CD4-positive, alpha-beta T cell treated with Interleukin-2 at 100 ng/mL for 4 hours (primary cell): ENCODE measurements around the gene PLCB3.

ENCODE experiments used
- DNase-seq: peaks from one replicate; pipeline ENCODE4 v3.0.0-alpha.2; 2020; ENCODE audit warnings: low spot score

PLCB3 gene

DNA sequence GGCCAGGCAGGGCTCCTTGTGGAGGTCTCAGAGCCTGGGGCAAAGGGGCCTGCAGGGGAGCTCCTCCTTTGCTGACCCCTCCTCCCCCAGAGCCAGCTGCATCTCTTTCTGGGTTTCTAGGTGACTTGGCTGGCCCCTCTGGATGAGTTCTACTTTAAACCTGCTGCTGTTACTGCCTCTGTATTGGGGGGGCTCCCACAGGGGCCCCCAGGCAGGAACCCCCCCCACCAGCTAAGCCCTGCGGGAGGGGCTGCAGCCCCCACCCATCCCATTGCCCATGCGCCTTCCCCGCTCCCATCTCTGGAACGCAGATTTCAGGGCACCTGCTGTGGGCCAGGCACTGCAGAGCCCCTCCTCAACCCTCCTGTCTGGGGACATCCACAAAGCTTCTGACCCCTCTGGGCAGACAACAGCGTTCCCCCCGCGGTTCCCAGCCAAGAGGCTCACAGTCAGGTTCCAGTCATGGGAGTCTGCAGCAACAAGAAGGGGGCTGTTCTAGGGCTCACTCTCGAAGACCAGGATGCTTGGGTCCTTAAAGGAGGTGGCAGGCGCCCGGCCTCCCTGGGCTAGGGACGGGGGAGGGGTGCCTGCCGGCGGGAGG lies 815 bp upstream of the PLCB3 start:
- DNase-seq: no peak

DNA sequence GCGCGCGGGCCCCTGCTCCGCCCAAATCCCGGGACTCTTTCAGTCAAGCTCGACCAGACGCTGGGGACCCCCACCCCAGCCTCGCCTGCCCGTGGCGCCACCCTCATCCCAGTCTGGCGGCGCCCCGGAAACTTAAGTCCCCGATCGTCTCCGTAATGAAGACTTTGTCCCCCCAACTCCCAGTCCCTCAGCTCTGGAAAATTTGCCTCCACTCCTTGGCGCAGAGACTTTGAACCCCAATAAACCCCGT lies 348 bp downstream of the PLCB3 start:
- DNase-seq: no peak

DNA sequence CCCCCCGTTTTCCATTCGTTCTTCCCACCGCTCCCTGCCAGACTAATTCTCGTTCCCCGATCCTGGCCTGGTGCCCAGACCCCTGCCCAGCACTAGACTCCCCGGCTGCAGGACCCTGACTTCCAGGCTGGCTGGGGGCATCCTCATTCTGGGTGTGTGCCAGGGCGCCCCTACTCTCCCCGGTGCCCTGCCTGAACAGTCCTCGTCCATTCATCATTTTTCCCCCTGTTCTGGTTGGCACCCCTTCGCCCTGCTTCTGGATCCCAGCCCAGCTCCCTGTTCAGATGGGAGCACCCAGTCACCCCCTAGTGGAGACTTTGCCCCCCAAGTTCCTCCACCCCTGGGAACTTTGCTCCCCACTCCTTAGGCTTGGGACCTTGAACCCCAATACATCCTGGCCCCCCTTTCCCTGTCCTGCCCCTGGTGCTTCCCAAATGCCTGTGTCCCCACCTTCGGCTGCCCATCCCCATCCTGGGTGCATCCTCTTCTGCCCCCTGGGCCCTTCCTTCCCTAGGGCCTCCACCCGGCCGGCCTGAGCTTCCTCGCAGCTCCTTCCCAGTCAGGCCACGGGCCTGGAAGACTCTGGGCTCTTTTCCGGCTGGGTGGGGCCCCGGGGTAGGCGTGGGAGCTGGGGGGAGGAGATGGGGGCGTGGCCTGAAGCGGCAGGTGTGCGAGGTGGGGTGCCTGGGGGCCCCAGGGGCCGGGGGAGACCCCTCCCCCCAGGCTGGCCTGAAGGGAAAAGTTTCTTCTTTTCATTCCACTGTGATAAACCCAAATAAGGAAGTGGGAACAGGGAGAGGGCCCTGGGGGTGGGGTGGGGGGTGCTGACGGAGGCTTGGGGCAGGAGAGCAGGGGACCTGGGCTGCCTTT lies 908 bp downstream of the PLCB3 start:
- DNase-seq: no peak

DNA sequence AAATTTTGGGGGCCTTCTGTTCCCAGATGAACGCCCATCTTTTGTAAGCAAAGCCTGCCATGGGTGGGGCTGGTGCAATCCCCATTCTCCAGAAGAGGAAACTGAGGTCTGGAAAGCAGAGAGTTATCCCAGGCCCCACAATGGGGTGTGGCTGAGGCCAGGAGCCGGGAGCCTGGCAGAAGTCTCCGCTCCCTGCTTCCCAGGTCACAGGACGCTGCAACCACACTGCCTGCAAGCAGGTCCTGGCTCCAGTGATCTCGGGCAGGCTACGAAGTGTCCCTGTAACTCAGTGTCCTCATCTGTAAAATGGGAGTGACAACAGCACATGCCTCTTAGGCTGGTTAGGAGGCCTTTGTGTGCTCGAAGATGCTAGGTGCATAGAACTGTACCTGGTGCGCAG lies 1.7 kb downstream of the PLCB3 start:
- DNase-seq: no peak

DNA sequence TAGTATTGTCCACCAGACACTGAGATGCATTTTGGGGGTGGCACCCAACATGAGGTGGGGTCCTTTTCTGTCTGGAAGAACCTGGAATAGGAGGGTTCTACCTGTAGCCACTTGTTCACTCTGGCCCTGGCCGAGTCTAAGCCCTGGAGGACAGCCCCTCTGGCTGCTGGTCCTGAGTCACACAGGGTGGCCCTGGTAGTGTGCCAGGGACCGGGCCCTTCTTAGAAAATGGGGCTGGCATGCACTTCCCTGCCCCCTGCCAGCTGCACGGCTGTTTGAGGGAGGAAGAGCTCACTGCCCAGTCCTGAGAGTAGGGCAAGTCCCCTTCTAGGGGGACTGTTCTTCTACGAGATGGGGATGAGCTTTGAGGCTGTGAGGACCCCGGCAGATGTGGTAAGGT lies 2.2 kb downstream of the PLCB3 start:
- DNase-seq: no peak

DNA sequence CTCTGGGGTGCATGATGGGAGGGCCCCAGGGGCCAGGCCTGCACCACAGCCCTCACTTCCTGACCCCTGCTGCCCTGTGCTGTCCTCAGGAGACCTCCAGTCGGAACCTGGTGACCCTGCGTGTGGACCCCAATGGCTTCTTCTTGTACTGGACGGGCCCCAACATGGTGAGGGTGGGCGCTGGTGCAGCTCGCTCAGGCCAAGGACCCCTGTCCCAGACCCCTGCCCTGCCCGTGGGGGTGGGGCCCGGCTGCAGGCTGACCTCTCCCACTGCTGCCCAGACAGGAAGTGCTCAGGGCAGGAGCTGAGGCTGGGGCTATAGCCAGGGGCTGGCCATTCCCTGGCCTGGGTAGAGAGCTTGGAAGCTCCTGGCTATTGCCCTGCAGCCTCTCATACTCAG lies 3.0 kb downstream of the PLCB3 start:
- no peak for DNase-seq

DNA sequence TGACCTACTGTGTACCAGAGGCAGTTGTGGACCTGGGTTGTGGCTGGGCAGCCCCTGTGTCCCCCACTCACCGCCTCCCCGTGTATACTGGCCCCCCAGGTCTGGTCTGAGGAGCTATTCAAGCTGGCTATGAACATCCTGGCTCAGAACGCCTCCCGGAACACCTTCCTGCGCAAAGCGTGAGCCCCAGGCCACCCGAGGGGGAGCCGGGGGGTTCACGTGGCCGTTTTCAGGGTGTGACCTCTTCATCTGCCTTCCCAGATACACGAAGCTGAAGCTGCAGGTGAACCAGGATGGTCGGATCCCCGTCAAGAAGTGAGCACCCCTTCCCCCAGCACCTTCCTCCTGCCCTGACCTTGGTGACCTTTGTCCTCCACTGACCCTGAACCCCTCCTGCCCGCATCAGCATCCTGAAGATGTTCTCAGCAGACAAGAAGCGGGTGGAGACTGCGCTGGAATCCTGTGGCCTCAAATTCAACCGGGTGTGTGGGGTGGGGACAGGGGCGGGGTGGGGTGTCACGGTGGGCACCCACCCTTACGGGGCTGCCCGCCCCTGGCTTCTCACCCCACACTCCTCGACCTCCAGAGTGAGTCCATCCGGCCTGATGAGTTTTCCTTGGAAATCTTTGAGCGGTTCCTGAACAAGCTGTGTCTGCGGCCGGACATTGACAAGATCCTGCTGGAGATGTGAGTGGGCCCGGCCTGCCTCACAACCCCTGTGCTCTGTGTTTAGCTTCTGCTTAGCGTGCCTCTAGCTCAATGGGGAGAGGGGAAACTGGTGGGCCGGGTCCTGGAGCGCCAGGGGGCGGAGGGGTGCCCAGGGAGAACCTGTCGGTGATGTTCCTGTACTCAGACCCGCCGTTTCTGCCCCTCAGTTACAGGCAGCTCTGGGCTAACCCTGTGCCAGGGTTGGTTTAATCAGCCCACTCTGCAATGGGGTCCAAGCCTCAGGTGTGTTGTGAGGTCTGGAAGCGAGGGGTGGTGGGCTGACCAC lies 4.1 kb downstream of the PLCB3 start:
- no peak for DNase-seq

DNA sequence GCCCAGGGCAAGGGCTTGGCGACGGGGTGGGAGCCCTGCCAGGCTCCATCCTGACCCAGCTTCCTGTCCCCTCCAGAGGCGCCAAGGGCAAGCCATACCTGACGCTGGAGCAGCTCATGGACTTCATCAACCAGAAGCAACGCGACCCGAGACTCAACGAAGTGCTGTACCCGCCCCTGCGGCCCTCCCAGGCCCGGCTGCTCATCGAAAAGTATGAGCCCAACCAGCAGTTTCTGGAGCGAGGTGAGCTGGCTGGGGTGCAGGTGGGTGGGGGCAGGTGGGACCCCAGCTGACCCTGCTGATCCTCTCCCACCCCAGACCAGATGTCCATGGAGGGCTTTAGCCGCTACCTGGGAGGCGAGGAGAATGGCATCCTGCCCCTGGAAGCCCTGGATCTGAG lies 5.0 kb downstream of the PLCB3 start:
- DNase-seq: no peak

DNA sequence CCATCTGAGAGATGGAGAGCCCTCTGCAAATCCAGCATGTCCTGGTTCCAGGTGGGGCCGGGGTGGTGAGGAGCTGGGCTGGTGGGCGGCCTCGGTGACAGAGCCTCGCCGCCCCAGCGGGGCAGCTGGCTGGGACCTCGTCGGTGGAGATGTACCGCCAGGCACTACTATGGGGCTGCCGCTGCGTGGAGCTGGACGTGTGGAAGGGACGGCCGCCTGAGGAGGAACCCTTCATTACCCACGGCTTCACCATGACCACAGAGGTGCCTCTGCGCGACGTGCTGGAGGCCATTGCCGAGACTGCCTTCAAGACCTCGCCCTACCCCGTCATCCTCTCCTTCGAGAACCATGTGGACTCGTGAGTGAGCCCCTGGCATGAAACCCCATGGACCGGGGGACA lies 7.0 kb downstream of the PLCB3 start:
- DNase-seq: no peak

DNA sequence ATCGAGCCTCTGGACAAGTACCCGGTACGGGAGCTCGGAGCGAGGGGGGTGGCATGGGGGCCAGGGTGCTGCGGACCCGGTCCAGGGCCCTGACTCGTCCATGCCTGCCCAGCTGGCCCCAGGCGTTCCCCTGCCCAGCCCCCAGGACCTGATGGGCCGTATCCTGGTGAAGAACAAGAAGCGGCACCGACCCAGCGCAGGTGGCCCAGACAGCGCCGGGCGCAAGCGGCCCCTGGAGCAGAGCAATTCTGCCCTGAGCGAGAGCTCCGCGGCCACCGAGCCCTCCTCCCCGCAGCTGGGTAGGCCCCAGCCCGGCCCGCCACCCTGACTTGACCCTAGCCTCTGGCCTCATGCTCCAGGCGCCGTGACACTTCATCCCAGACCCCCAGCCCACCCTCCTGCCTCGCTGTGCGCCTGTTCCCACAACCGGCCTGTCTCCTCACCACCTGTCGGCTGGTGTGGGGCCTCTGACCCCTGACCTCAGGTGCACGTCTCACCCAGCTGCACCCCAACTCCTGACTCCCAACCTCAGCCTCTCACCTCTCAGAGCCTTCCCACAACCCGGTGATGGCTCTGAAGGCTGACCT lies 7.7 kb downstream of the PLCB3 start:
- DNase-seq: no peak

DNA sequence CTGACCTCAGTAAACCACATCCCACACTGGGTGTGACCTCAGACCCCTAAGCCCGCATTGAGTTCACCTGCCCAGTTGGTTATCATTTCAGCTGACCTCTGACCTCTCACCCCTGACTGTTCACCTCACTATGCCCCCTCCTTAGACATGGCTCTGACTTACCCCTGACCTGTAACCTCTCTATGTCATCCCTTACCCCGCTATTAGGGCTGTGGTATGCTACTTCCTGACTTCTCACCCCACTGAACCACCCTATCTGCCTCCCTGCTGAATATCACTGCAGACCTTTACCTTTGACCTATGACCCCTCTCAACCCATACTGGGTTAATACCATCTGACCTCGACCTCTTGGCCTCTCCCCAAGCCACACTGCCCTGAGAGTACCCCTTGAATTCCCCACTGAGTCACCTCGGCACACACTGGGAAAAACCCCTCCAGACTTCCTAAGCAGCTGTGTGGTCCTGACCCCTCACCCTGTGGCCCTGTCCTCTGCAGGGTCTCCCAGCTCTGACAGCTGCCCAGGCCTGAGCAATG lies 8.3 kb downstream of the PLCB3 start:
- DNase-seq: no peak

DNA sequence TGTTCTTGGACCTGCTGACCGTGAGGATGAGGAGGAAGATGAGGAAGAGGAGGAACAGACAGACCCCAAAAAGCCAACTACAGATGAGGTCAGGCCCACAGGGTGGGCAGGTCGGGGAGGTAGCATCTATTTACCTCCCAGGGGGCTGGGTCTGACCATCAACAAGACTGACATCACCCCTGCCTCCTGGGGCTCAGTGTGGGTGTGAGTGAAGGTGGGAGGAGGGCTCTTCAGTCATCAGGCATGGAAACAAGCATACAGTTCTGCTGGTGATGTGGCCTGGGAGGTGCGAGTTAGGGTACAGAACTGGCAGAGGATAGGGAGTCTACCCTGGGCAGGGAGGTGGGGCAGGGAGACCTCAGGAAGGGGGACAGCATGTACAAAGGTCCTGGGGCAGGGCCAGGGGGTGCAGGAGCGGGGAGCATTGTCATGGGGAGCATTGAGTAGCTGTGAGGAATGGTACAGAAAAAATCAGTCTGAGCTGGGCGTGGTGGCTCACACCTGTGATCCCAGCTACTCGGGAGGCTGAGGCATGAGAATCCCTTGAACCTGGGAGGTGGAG lies 8.9 kb downstream of the PLCB3 start:
- DNase-seq: no peak

DNA sequence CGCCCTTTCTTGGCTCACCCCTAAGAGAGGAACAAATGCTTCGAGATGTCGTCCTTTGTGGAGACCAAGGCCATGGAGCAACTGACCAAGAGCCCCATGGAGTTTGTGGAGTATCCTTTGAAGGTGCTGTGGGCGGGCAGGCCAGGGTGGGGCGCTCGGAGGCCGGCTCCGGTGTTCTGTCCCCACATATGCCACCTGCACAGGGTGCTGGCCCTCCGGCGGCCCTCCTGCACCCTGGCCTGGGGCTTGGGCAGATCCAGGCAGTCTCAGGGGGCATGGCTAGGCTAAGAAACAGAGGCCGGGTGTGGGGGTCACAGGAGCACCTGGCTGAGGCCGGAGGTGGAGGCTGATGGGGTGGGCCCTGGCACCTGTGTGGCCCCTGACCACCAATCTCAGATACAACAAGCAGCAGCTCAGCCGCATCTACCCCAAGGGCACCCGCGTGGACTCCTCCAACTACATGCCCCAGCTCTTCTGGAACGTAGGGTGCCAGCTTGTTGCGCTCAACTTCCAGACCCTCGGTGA lies 10.3 kb downstream of the PLCB3 start:
- DNase-seq: no peak

DNA sequence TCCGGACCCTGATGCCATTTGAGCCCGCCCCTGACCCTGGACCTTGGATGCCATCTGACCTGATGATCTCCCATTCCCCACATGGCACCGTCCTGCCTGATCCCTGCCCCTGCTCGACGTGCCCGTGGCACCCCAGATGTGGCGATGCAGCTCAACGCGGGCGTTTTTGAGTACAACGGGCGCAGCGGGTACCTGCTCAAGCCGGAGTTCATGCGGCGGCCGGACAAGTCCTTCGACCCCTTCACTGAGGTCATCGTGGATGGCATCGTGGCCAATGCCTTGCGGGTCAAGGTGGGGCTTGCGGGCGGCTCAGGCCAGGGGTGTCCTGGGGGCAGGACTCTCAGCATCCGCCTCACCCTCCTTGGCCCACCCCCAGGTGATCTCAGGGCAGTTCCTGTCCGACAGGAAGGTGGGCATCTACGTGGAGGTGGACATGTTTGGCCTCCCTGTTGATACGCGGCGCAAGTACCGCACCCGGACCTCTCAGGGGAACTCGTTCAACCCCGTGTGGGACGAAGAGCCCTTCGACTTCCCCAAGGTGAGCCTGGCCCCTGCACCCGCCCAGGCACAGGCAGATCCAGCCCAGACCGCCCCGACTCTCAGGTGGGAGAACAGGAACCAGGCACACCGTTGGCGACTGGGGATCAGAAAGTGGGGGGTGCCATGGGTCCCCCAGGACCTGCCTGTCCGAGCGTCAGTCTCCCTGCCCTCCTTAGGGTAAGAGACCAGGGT lies 11.1 kb downstream of the PLCB3 start:
- DNase-seq: no peak

DNA sequence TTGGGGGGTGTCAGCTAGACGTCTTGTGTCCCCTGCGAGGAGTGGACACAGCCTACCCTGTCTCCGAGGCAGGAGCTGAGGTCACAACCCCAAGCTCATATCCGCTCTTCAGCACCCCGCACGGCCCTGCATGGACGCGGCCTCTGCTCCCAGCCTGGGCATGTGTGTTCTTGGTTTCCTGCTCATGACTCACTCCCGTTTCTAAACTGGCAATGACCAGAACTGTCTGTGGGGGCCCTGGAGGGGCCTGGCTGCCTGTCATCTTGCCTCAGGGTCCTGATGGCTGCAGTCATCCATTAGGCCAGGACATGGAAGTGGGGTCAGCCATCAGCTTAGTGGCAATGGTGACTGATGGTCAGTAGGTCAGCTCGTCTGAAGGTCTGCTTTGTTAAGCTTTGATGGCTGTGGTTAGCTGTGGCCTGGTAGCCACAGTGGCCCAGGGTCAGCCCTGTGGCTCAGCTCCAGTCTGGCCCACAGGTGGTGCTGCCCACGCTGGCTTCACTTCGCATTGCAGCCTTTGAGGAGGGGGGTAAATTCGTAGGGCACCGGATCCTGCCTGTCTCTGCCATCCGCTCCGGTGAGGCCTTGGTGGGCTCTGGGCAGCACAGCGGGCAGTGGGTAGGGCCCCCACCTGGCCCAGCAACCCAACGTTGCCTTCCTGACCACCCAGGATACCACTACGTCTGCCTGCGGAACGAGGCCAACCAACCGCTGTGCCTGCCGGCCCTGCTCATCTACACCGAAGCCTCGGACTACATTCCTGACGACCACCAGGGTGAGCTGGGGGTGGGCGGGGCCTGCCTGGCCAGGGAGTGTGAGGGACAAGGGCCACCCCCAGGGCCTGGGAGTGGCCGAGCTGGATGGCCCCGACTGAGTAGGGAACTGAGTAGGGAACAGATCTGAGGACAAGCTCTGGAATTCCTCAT lies 12.0 kb downstream of the PLCB3 start:
- no peak for DNase-seq

DNA sequence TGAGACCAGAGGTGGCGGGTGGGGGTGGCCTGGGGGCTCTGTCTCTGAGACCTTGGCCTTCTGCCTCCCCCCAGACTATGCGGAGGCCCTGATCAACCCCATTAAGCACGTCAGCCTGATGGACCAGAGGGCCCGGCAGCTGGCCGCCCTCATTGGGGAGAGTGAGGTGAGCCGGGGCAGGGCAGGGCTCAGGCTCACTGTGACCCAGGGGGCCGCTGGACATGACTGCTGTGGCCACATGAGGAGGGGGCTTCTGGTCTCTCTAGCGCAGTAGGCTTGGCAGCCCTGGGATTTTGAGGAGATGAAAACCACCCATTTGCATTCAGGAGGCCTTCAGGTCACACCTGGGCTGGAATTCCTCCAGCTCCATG lies 12.6 kb downstream of the PLCB3 start:
- no peak for DNase-seq

DNA sequence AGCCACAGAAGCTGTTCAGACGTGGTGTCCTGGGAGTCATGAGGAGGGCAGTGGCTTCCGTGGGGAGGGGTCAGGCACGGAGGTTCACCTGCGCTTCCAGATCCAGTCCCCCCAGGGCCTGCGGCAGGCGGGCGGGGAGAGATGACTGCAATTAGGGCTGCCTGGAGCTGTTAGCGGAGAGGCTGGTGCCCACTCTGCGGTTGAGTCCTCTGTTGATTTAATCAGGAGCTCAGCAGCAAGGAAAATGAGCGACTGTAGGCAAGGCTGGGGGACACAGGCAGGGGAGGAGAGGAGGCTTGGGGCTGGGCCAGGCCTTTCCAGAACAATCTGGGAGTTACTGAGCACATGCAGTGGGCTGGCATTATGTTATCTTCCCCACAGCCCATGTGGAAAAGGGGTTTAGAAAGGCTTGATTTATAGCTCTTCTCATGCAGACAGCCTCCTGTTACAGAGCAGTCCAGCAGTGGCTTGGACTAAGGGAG lies 13.1 kb downstream of the PLCB3 start:
- no peak for DNase-seq

DNA sequence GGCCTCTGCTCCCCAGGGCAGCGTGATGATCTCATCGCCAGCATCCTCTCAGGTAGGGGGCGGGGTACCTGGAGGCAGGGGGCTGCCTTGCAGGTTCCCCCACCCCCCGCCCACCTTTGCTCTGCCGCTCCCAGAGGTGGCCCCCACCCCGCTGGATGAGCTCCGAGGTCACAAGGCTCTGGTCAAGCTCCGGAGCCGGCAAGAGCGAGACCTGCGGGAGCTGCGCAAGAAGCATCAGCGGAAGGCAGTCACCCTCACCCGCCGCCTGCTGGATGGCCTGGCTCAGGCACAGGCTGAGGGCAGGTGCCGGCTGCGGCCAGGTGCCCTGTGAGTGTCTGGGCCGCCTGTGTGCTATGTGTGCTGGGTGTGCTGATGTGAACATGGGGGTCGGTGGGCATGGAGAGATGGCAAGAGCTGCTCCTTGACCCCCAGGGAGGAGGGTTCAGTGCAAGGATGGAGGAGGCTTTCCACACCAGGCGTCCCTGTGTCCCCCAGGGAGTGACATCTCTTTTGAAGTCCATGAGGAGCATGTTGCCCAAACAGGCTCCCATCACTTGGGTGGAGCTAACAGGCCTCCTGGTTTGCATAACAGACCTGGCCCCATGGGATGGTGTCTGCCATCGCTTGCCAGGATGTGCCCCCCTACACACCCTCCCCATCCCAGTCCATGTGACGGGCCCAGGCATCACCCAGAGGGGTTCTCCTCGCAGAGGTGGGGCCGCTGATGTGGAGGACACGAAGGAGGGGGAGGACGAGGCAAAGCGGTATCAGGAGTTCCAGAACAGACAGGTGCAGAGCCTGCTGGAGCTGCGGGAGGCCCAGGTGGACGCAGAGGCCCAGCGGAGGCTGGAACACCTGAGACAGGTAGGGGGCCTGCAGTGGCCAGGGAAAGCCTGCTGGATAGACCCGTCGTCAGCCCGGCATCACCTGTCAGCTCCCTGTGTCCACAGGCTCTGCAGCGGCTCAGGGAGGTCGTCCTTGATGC lies 14.1 kb downstream of the PLCB3 start:
- no peak for DNase-seq

DNA sequence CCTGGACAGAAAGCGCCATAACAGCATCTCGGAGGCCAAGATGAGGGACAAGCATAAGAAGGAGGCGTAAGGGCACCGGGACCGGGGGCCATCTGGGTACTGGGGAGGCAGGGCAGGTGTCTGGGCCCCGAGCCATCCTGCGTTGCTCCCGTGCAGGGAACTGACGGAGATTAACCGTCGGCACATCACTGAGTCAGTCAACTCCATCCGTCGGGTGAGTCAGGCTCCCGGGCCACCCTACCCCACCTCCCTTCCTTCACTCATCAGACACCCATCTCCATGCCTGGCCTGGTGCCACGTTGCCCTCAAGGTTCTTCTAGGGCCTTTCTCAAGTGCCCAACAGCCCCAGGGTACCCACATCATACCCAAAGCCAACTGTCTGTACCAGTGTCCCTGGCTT lies 15.0 kb downstream of the PLCB3 start:
- no peak for DNase-seq
